ENCODE results near the gene TM4SF4. TPM values are rescaled to one million over a fixed set of nuclear protein-coding genes. Genes with fewer than 3 reads are reported as not detected.

Gene TM4SF4
- total and polyA plus RNA-seq, 4 donors: 184 to 230 (median 208) TPM

GRCh38 chr3:149460117-149460516 lies 14.4 kb upstream of the TM4SF4 start:
- Histone ChIP-seq H3K4me1 (ENCODE audit: control insufficient read depth in 4 of 4, insufficient read depth in 4 of 4, low read length in 3 of 4) (no peaks in the 10 kb centered on the region), H3K27ac (ENCODE audit: low read depth in 1 of 2, low read length in 2 of 2) (no peak overlapping the region), H3K9ac (ENCODE audit: low read depth in 1 of 2, low read length in 2 of 2) (no peak overlapping the region), H3K27me3 (ENCODE audit: control insufficient read depth in 4 of 4, insufficient read depth in 4 of 4, low read length in 3 of 4) (no peaks in the 10 kb centered on the region), H3K4me3 (ENCODE audit: low read depth in 1 of 3, low read length in 3 of 3) (no peak overlapping the region), H3K36me3 (ENCODE audit: control insufficient read depth in 4 of 4, insufficient read depth in 3 of 4, low read depth in 1 of 4, low read length in 3 of 4) (no peaks in the 10 kb centered on the region), H3K9me3 (ENCODE audit: control insufficient read depth in 4 of 4, low read length in 3 of 4) (no peaks in the 10 kb centered on the region)
- 86% methylated on average over 1 of the region's 1 CpG for WGBS
- TF ChIP-seq RXRA (IDR thresholded peaks at IDR 0.05) (peak in 1 of 2 donors; percentile 16), SP1 (IDR thresholded peaks at IDR 0.05) (peak; percentile 19), FOXA2 (IDR thresholded peaks at IDR 0.05) (no peak), NR2F2 (IDR thresholded peaks at IDR 0.05) (peak; percentile 35), HNF4A (conservative IDR thresholded peaks at IDR 0.05) (peak; percentile 31 to 36)
- TF ChIP-seq, protein P1, sequence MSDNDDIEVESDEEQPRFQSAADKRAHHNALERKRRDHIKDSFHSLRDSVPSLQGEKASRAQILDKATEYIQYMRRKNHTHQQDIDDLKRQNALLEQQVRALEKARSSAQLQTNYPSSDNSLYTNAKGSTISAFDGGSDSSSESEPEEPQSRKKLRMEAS (IDR thresholded peaks at IDR 0.05): no peak
- no peak for DNase-seq (ENCODE audit: low spot score)

GRCh38 chr3:149462051-149462450 lies 12.4 kb upstream of the TM4SF4 start:
- H3K27me3 ChIP-seq (ENCODE audit: control insufficient read depth in 4 of 4, insufficient read depth in 4 of 4, low read length in 3 of 4): no peaks in the 10 kb centered on the region
- peaks cover 0 to 2% (median 0%) of the 10 kb centered on the region in 4 donors for H3K4me1 ChIP-seq (ENCODE audit: control insufficient read depth in 4 of 4, insufficient read depth in 4 of 4, low read length in 3 of 4)
- DNase-seq (ENCODE audit: low spot score): no peak
- no peaks in the 10 kb centered on the region for H3K36me3 ChIP-seq (ENCODE audit: control insufficient read depth in 4 of 4, insufficient read depth in 3 of 4, low read depth in 1 of 4, low read length in 3 of 4)
- H3K9me3 ChIP-seq (ENCODE audit: control insufficient read depth in 4 of 4, low read length in 3 of 4): no peaks in the 10 kb centered on the region
- WGBS: 94% methylated on average over 3 of the region's 3 CpGs
- no peak for TF ChIP-seq SP1 (IDR thresholded peaks at IDR 0.05)
- TF ChIP-seq RXRA (IDR thresholded peaks at IDR 0.05): no peak
- TF ChIP-seq, protein P2, sequence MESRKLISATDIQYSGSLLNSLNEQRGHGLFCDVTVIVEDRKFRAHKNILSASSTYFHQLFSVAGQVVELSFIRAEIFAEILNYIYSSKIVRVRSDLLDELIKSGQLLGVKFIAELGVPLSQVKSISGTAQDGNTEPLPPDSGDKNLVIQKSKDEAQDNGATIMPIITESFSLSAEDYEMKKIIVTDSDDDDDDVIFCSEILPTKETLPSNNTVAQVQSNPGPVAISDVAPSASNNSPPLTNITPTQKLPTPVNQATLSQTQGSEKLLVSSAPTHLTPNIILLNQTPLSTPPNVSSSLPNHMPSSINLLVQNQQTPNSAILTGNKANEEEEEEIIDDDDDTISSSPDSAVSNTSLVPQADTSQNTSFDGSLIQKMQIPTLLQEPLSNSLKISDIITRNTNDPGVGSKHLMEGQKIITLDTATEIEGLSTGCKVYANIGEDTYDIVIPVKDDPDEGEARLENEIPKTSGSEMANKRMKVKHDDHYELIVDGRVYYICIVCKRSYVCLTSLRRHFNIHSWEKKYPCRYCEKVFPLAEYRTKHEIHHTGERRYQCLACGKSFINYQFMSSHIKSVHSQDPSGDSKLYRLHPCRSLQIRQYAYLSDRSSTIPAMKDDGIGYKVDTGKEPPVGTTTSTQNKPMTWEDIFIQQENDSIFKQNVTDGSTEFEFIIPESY (IDR thresholded peaks at IDR 0.05): no peak
- TF ChIP-seq NR2F2 (IDR thresholded peaks at IDR 0.05): no peak
- TF ChIP-seq HNF4A (conservative IDR thresholded peaks at IDR 0.05): no peak
- TF ChIP-seq, protein P1 (IDR thresholded peaks at IDR 0.05): no peak
- TF ChIP-seq EGR1 (IDR thresholded peaks at IDR 0.05; ENCODE audit: low read depth in 2 of 2): no peak
- no peak for TF ChIP-seq RAD21 (IDR thresholded peaks at IDR 0.05)
- TF ChIP-seq, protein P3, sequence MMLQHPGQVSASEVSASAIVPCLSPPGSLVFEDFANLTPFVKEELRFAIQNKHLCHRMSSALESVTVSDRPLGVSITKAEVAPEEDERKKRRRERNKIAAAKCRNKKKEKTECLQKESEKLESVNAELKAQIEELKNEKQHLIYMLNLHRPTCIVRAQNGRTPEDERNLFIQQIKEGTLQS (IDR thresholded peaks at IDR 0.05): no peak
- no peak for TF ChIP-seq FOXA2 (IDR thresholded peaks at IDR 0.05)
- no peak for TF ChIP-seq REST (IDR thresholded peaks at IDR 0.05)
- H3K4me3 ChIP-seq (ENCODE audit: low read depth in 1 of 3, low read length in 3 of 3): no peak overlapping the region
- no peak overlapping the region for H3K9ac ChIP-seq (ENCODE audit: low read depth in 1 of 2, low read length in 2 of 2)
- no peak overlapping the region for H3K27ac ChIP-seq (ENCODE audit: low read depth in 1 of 2, low read length in 2 of 2)

Data from liver (tissue), 9 donors.